Measurements from ENCODE around the gene SRBD1. TPM values are rescaled to one million over a fixed set of nuclear protein-coding genes. Genes with fewer than 3 reads are reported as not detected.

SRBD1 gene
- total and polyA plus RNA-seq, 2 of the 8 experiments (the other 6 are each of a cell fraction or from before 2014, with no cell fraction given): 4.6 to 20.0 TPM

GRCh38 chr2:45340318-45340717 is 270.7 kb downstream of the SRBD1 start:
- H2BK120ac ChIP-seq (replicated peaks; ENCODE audit: low read depth, low read length): no peak overlapping the region
- H3K4me2 ChIP-seq (ENCODE audit: insufficient read depth in 1 of 2, low read depth in 2 of 2, low read length in 2 of 2): no peak overlapping the region
- H3K14ac ChIP-seq (ENCODE audit: insufficient read length): no peak overlapping the region
- no peak overlapping the region for H2AFZ ChIP-seq (ENCODE audit: low read length)
- H3K79me2 ChIP-seq (ENCODE audit: control insufficient read depth in 1 of 2, insufficient read depth in 2 of 2, low read length in 2 of 2): no peaks in the 10 kb centered on the region
- no peak overlapping the region for H3K4me3 ChIP-seq (ENCODE audit: extremely low read depth in 1 of 4, insufficient read depth in 2 of 4, low read depth in 3 of 4, low read length in 4 of 4)
- H4K8ac ChIP-seq (ENCODE audit: extremely low read depth, insufficient read depth, low read length): no peak overlapping the region
- no peaks in the 10 kb centered on the region for H3K9me3 ChIP-seq (ENCODE audit: insufficient read depth in 2 of 2, low read depth in 1 of 2, low read length in 1 of 2)
- no peak overlapping the region for H4K91ac ChIP-seq (replicated peaks; ENCODE audit: insufficient read length, low read length)
- H3K23me2 ChIP-seq (ENCODE audit: low read depth, low read length): no peaks in the 10 kb centered on the region
- no peak overlapping the region for H2BK5ac ChIP-seq (ENCODE audit: low read depth, low read length)
- WGBS, 2 experiments (ENCODE audit: extremely low coverage in 1 of 2, insufficient coverage in 1 of 2, insufficient read length in 1 of 2, insufficient replicate concordance in 2 of 2, low coverage in 1 of 2, low lambda C conversion rate in 2 of 2, missing lambda C conversion rate in 1 of 2): 88% methylated on average over 3 of the region's 3 CpGs; no CpG with 5 or more reads in 1 of the 2 experiments
- no peak overlapping the region for H3K18ac ChIP-seq (ENCODE audit: extremely low read depth, low read length)
- no peak overlapping the region for H3K56ac ChIP-seq (replicated peaks; ENCODE audit: insufficient read length, low read depth, low read length)
- no peak for FAIRE-seq
- no peaks in the 10 kb centered on the region; a peak in 1 of 7 replicates for H3K27me3 ChIP-seq (replicated peaks in 1 of 4; ENCODE audit: control insufficient read depth in 3 of 4, extremely low read depth in 1 of 4, insufficient read depth in 3 of 4, low read length in 3 of 4)
- no peak overlapping the region for H2BK15ac ChIP-seq (ENCODE audit: low read length)
- no peak overlapping the region for H3K23ac ChIP-seq (ENCODE audit: insufficient read length)
- no peak overlapping the region for H2BK12ac ChIP-seq (ENCODE audit: low read depth, low read length)
- H2BK20ac ChIP-seq (ENCODE audit: low read length): no peak overlapping the region
- no peaks in the 10 kb centered on the region for H3K79me1 ChIP-seq (ENCODE audit: low read depth, low read length)
- ChIA-PET POLR2A (ENCODE audit: partially characterized antibody) (no interaction called here), CTCF (ENCODE audit: partially characterized antibody) (interaction anchor here (0.9 to 1.6 kb wide), 4 partner anchors 10 to 154 kb away, joined by 3 to 6 read pairs (median 4); no protein-coding TSS in a partner anchor)
- DNase-seq (ENCODE audit: low read depth in 1 of 2, low spot score in 2 of 2): no peak
- H4K5ac ChIP-seq (ENCODE audit: insufficient read length, low read depth, low read length): no peak overlapping the region
- no peak overlapping the region for H3K4ac ChIP-seq (replicated peaks; ENCODE audit: insufficient read length, low read depth, low read length)
- H3K4me1 ChIP-seq (replicated peaks in 1 of 4; ENCODE audit: control insufficient read depth in 3 of 4, insufficient read depth in 4 of 4, low read length in 3 of 4): peaks cover 0 to 5% (median 0%) of the 10 kb centered on the region in 4 experiments; a peak in 2 of 7 replicates
- H2AK5ac ChIP-seq (ENCODE audit: low read depth, low read length): no peak overlapping the region
- H3K9ac ChIP-seq (replicated peaks in 1 of 4; ENCODE audit: extremely low read depth in 1 of 4, low read depth in 3 of 4, low read length in 3 of 4): no peak overlapping the region
- H3K36me3 ChIP-seq (ENCODE audit: control insufficient read depth in 2 of 4, insufficient read depth in 4 of 4, low read length in 3 of 4): no peaks in the 10 kb centered on the region
- H4K20me1 ChIP-seq (replicated peaks in 1 of 2; ENCODE audit: control insufficient read depth in 1 of 2, insufficient read depth in 2 of 2, low read length in 2 of 2): no peaks in the 10 kb centered on the region
- no peak for TF ChIP-seq ZNF274 (IDR thresholded peaks at IDR 0.05; ENCODE audit: borderline replicate concordance, extremely low read depth, low read length)
- no peak overlapping the region for H3K27ac ChIP-seq (ENCODE audit: low read depth, low read length)

All from H1 (cell line).